Smooth muscle cell of the brain vasculature (primary cell): ENCODE data around the gene CDK5RAP1.
"Not testable (repeated sequence)": the region's sequence is repeated elsewhere in the genome, so short reads cannot be mapped to it uniquely, and the experiment has no call there.

Experiments
- DNase-seq: peaks from one replicate; pipeline ENCODE4 v3.0.0-alpha.2; 2012; ENCODE audit warnings: low read depth, low spot score

Gene CDK5RAP1

GRCh38 chr20:33401184-33401920 is at the start of gene CDK5RAP1:
Gene CDK5RAP1, minus strand, starts transcription at chr20:33401519. Its CDS starts 4,455 bp downstream, at chr20:33397064.
- DNase-seq: peak; percentile 74

GRCh38 chr20:33450867-33451266 is 49.5 kb upstream of the CDK5RAP1 start:
- DNase-seq: no peak

GRCh38 chr20:33445881-33446625 is 44.7 kb upstream of the CDK5RAP1 start:
- no peak for DNase-seq

- DNase-seq: no peak
Observed at GRCh38 chr20:33444797-33445560, 43.7 kb upstream of the CDK5RAP1 start.

GRCh38 chr20:33443512-33444239 is 42.4 kb upstream of the CDK5RAP1 start, which contains the start of gene SNTA1:
Gene SNTA1, minus strand, starts transcription at chr20:33443763. Its CDS starts 143 bp downstream, at chr20:33443620.
- DNase-seq: peak; percentile 24

GRCh38 chr20:33443006-33443511 is 41.7 kb upstream of the CDK5RAP1 start:
- DNase-seq: no peak

GRCh38 chr20:33442136-33443005 is 41.1 kb upstream of the CDK5RAP1 start:
- no peak for DNase-seq

- no peak for DNase-seq
Observed at GRCh38 chr20:33441142-33441955, 40.0 kb upstream of the CDK5RAP1 start.

- not testable (repeated sequence) for DNase-seq
Observed at GRCh38 chr20:33440562-33440961, 39.2 kb upstream of the CDK5RAP1 start.

- no peak for DNase-seq
Observed at GRCh38 chr20:33438481-33438880, 37.2 kb upstream of the CDK5RAP1 start.

- peak; percentile 65 for DNase-seq
Observed at GRCh38 chr20:33437141-33437911, 36.0 kb upstream of the CDK5RAP1 start.

GRCh38 chr20:33434434-33434833 is 33.1 kb upstream of the CDK5RAP1 start:
- DNase-seq: no peak

- DNase-seq: no peak
Observed at GRCh38 chr20:33433465-33434234, 32.3 kb upstream of the CDK5RAP1 start.

GRCh38 chr20:33431797-33432381 is 30.6 kb upstream of the CDK5RAP1 start:
- no peak for DNase-seq

- DNase-seq: not testable (repeated sequence)
Observed at GRCh38 chr20:33423875-33424274, 22.6 kb upstream of the CDK5RAP1 start.

GRCh38 chr20:33423141-33423834 is 22.0 kb upstream of the CDK5RAP1 start:
- DNase-seq: no peak
